Skeletal muscle cell (primary cell): ENCODE results near the gene PARD3B.

ENCODE experiments used
- DNase-seq: peaks from one replicate; pipeline ENCODE4 v3.0.0-alpha.2; 2010; ENCODE audit warnings: low read depth
- H3K4me3 ChIP-seq: 2 replicates; pipeline ENCODE4 v1.5.1; 2011; ENCODE audit warnings: low read depth, mild to moderate bottlenecking, control low read depth, low read length, moderate library complexity

Gene PARD3B

DNA sequence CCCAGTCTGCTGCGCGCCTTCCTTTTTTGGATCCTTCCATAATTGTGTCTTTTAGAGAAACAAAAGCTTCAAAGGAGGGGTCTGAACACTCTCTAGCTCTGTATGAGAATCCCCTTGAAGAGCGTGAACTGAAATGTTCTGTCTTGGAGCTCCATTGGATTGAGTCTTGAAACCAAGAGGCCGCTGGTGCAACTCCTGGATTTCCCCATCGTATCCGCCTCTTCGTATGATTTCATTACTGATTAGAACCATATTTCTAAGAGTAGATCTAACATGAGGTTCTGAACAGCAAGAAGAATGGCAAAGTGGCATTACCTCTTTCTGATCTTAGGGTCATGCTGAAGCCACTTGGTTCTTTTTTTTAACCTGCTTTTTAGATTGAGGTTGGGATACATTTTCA, 1105.7 kb downstream of the PARD3B start:
- DNase-seq: no peak
- H3K4me3 ChIP-seq: no peak overlapping the region

DNA sequence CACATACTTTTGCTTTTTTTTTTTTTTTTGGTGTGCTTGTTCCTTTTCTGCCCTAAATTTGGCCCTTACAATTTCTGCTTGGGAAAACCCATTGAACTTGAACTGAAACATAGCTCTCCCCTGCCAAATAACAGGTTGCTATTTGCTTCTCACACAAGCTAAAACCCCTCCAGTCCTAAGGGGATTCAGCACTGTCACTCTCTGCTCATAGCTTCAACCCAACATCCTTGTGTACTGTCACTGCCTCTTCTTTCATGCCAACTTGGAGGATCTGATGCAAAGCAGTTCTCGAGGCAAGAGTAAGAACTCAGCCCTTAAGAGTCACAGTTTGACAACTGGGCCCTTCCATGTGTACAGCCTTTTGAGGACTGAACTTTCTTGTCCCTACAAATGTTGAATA, 1106.4 kb downstream of the PARD3B start:
- no peak overlapping the region for H3K4me3 ChIP-seq
- DNase-seq: no peak

DNA sequence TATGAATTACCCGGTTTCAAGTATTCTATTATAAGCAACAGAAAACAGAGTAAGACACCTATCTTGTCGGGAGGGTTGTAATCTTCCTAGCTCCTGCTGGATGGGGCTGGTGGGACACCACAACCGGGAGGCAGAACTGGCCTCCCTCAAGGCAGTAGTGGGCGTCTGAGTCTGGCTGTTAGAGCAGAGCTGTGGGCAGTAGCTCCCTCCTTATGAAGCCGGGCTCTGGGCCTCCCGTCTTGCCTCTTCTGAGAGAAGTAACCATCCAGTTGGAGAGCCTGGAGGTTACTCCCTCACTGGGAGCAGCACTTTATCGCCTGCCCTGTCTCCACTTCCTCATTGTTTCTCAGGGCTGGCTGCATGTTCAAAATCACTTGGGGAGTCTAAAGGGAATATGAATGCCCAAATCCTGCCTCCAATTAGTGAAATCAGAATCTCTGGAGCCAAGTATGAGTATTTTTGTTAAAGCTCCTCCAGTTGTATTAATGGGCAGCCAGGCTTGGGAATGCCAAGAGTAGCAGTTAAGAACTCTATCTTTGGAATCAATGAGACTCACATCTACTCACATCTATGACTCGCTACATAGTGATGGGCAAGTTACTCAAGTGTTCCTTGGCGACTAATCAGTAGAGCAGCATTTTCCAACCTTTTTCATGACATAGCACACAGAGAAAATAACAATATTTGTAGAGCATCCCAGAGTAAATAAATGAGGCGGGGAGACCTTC, 1109.8 kb downstream of the PARD3B start:
- no peak overlapping the region for H3K4me3 ChIP-seq
- peak; percentile 74 for DNase-seq

DNA sequence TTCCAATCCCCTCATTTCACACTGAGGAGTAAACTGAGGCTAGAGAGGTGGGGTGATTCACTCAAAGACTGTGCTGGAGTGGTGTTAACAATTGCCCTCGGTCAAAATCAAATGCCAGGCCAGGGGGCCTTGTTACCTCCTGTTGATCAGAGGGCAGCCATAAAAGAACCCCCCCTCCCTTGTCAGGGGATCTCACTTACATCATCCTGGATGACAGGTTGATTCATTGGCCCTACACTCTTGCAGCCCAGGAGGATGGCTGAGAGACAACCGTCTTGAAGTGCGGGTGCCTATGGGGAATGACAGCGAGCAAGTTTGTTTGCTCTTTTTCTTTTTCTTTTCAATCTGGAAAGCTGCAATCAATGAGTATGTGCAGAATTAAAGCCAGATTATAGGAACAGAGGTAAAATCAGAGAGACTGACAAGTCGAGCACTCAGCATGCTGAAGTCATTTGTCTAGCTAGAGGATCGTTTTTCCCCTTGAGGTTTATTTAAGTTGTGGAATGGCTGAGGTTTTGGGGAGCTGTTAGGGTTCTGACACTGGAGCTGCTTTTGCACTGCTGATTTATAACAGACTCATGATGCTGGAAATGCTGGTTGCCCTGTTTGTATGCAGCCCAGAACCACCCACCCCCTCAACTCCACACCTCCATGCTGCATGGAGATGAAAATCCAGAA, 1110.6 kb downstream of the PARD3B start:
- no peak overlapping the region for H3K4me3 ChIP-seq
- DNase-seq: no peak

DNA sequence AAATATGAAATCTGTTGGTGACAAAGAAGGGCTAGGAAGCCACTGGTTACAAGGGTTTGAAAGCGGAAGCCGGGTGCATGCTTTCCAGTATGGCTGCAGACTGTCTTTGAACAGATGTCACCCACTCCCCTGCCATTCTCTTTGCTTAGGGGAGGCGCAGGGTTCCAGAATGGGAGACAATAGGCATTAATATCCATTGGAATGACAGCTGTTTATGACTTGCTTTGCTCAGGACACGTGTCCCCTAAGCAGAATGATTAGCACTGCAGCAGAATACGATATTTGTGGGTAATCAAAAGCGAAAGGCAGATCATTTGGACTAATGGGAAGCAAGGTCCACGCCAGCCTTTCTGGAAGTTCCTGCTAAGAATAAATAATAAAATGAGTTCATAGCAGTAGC, 1111.2 kb downstream of the PARD3B start:
- DNase-seq: no peak
- H3K4me3 ChIP-seq: no peak overlapping the region

DNA sequence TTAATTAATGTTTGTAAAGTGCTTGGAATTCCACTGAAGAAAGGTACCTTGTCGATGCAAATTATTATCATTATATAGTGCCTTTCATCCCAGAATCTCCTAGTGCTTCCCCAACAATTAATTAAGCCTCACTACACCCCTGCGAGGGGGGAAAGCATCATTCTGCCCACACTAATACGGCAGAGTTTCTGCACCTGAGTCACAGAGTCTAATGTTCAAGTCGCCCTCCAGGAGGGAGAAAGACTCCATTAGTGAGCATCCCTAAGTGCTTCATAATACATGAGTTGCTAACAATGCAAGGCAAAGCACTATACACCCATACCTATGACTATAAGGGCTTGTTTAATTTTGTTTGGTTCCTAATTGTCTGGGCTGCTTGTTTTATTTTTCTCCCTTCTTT, 1111.7 kb downstream of the PARD3B start:
- no peak overlapping the region for H3K4me3 ChIP-seq
- no peak for DNase-seq

DNA sequence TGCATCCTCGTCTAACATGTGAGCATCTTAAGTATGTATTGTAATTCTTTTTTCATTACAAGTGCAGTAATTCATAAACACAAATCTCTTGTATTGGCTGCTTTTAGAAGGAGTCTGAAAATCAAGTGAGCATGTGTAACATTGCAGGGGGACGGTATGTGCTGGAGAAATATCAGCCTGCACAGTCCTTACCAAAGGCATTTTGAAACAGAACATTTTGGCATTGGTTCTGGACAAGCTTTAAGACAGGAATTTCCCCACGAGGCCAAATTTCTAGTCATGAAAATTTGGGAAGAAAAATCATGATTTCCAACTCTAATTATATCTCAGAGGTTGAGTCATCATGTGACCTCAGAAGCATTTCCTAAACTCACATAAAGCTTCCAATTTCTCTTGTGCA, 1112.3 kb downstream of the PARD3B start:
- peak; percentile 91 for DNase-seq
- H3K4me3 ChIP-seq: no peak overlapping the region

DNA sequence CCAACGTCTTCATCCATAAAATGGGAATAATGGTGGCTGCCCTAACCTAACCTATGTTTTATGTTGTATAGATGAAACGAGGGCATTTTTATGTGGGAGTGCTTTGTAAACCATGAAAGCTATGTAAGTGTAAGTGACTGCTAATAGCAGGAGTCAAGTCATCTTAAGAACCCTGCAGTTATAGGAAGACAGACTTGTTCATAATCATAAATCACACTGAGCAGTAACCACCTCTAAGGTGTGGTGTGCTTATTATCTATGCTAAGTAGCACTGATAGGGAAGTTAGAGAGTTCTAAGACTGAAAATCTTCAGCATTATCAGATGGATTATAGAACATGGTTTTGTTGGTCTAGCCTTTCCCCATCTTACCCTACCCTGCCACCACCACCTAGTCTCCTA, 1112.8 kb downstream of the PARD3B start:
- no peak for DNase-seq

DNA sequence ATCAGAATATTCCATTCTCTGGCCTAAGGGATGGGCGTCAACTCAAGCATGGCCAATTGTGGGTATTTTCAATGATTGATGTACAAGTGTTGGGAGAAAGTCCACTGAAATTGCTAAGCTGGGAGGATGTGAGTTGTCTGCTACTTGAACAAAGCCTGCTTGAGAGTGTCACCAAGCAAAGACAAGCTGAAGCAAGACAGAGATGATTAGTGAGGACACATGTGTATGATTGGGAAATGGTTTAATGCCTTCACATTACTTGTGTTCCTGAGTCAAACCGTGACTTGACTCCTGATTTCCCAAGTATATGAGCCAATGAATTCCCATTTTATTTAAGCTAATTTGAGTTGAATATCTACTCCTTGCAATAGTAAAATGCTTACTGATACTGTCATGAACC, 1113.3 kb downstream of the PARD3B start:
- H3K4me3 ChIP-seq: no peak overlapping the region
- no peak for DNase-seq

More for the DNA sequence above, 1112.8 kb downstream of the PARD3B start:
- H3K4me3 ChIP-seq: no peak overlapping the region

DNA sequence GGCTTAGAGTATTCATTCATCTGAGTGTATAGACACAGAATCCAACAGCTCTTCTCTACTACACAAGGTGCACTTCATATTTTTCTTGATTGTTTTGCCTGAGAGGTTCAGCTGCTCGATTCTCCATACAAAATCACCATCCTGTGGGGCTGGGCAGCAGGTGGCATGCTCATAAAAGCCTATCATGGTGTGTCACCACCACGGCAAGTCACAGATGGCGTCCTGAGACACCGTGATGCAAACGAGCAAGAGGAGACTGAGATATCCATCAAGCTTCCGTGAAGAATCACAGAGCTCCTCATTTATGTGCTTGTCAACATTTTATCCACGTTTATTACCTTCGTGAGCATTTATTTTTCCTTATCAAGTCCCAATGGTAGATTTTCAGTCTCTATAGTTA, 1114.6 kb downstream of the PARD3B start:
- no peak overlapping the region for H3K4me3 ChIP-seq
- no peak for DNase-seq

DNA sequence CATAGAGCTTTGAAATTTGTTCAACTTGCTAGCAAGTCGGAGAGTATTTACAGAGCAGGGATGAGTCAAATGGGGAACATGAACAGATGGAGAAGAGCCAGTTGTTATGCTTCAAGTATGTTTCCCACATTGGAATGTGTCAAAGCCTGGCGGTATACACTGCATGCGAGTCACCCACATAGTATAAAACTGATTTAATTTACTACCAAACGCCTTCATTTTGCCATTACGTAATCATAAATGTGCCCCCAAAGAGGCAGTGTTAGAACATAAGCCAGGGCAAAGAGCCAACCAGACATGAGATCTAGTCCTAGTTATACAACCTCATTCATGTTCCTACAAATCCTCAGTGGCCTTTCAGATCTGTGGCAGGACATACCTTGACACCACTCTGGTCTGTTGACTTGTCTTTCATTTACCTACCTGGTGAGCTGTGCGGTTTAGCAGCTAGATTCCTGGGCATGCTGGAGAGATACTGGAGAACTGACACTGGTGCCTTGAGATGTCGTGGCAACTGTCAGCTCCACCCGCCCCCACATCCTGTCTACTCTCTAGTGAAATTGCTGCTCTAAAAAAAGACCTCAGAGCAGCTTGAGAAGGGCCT, 1115.3 kb downstream of the PARD3B start:
- peak; percentile 99 for DNase-seq
- no peak overlapping the region for H3K4me3 ChIP-seq

DNA sequence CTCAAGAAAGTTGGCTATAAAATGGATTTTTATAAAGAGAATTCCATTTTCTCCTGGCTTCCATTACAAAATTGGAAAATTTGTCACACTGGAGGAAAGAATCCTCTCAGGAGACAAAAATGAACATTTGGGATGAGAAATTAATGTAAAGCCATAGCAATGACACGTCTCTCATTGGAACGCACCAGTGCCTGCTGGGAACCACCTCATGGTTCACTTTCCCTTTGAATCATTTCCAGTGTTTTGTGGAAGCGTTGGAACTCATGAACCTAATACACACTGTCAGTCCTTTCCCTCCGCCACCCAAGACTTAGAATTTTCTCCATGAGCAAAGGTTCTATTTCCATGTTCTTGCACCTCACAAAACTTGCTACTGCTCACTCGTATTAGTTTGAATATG, 1116.0 kb downstream of the PARD3B start:
- no peak for DNase-seq
- H3K4me3 ChIP-seq: no peak overlapping the region

DNA sequence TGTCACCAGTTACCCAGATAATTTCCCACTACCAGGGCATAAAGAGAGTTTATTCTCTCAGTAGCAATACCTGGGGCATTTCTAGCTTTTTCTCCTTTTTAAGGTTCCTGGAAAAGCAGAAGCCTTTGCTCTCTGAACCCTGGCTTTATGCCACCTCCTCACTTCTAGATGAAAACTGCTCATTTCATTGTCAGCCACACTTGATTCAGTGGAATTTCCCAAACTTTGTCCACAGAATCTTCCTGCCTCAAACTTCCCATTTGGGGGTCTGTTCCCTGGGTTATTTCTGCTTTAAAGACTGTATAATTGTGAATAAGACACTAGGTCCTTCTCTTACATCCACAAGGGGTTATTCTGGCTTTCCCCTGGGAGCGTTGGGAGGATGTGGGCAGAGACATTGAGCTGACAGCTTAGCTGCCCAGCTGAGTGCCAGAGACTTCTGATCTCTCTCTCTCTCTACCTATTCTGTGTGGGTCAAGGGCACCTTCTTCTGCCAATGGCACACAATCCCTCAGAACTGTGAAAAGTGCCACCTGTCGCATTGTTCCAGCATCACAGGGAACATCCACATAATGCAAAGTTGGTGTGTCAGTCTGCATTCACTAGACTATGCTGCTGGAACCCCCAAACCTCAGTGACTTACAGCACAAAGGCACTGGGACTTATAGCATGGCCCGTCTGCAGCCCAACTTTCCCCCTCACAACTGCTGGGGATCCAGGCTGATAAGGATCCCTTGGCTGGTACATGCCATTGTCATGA, 1117.1 kb downstream of the PARD3B start:
- H3K4me3 ChIP-seq: no peak overlapping the region
- DNase-seq: no peak

DNA sequence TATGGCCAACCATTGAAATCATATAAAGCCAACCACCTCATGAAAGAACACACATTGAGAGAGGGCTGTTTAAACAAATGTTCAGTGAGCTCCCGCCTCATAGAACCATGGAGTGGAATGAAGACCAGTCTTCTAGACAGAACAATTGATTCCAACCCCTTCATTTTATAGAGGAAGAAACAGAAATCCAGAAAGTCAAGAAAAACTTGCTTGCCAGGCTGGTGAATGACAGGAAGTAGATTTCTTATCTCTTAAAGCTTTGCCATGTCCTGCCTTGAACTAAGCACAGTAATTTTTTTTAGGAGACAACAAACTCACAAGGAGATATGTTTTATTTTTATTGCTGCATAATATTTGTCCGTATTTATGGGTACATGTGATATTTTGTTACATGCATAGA, 1120.5 kb downstream of the PARD3B start:
- no peak overlapping the region for H3K4me3 ChIP-seq
- no peak for DNase-seq
